NCI-H526 (cell line): Measurements from ENCODE around the gene ANXA9.

ENCODE experiments used
- DNase-seq, 2 experiments: peaks; one replicate each; lab custom pipeline; 2025; lab: John Stamatoyannopoulos, UW

ANXA9 gene, protein sequence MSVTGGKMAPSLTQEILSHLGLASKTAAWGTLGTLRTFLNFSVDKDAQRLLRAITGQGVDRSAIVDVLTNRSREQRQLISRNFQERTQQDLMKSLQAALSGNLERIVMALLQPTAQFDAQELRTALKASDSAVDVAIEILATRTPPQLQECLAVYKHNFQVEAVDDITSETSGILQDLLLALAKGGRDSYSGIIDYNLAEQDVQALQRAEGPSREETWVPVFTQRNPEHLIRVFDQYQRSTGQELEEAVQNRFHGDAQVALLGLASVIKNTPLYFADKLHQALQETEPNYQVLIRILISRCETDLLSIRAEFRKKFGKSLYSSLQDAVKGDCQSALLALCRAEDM

DNA sequence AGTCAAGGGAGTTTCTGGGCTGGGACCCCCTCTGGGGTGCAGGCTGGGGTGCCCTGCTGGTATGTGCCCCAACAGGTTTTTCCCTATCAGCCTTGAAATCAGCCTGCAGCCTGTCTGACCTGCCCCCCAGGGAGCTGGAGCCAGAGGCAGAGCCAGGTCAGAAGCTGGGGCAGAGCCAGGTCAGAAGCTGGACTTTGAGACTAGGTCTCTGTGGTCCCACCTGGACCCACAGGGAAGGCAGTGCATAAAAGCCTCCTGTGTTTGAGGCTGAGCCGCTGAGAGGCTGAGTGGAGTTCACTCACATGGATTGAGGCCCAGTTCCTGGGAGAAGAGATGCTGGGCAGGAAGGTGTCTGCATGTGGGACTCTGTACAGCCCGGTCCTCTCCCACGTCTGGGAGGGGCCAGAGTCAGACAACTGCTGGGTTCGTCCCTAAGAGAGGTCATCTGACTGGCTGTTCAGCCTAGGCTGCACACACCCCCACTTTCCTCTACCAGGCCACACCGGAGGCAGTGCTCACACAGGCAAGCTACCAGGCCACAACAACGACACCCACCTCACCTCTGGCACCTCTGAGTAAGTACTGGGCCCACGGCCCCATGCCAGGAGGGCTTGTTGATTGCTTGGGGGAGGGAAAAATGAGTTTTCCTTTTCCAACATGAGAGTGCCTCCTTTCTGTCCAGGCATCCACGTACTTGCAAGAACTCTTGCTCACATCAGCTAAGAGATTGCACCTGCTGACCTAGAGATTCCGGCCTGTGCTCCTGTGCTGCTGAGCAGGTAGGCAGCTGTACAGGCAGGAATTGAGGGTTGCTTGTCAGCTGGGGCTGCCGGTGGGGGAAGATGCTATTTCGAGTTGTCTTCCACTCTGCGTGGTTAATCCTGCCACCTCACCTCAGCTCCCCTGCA, at the start of gene ANXA9:
Gene ANXA9, plus strand, starts transcription at position 488 of the 908 bp plus-strand sequence. CDS start 814 bp downstream, outside the sequence.
- DNase-seq = peak in 1 of 2 experiments; percentile 77

DNA sequence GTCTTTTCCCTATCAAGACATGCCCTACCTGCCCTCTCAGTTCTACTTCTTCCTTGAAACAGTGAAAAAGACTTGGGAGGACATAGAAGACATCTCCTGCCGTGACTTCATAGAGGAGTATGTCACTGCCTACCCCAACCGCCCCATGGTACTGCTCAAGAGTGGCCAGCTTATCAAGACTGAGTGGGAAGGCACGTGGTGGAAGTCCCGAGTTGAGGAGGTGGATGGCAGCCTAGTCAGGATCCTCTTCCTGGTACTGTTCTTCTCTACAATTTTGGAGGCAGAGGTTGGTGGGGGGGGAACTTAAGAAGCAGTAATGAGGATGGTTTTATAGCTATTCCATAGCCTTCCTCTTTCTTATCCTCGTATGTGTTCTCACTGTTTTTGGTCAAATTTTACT, 37.2 kb upstream of the ANXA9 start:
- DNase-seq = no peak

GRCh38 chr1:150954708-150955107, 27.4 kb upstream of the ANXA9 start:
- no peak for DNase-seq

DNA sequence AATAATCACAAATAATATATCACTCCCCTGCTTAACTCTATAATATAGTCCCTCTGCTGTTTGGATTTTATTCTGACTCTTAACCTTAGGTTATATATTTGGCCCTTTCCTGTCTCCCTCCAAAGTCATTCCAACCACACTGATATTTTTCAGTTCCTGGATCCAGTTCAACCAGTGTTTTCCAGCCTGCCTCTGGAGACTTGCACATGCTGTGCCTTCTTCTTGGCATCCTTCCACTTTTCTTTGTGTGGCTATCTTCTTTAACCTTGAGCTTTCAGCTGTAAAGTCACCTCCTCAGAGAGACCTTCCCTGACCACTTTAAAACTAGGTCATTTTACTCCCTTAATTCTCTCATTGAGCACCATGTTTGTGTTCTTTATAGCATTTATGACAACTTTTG, 26.8 kb upstream of the ANXA9 start:
- DNase-seq = no peak

DNA sequence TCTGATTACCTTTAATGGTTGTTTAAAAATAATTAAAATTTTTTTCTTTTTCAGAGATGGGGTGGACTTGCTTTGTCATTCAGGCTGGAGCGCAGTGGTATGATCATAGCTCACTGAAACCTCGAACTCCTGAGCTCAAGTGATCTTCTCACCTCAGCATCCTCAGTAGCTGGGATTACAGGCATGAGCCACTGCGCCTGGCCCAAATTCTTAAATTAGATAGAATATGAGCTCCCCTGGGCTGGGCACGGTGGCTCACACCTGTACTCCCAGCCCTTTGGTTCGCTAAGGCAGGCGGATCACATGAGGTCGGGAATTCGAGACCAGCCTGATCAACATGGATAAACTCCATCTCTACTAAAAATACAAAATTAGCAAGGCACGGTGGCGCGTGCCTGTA, 24.4 kb upstream of the ANXA9 start:
- no peak for DNase-seq

DNA sequence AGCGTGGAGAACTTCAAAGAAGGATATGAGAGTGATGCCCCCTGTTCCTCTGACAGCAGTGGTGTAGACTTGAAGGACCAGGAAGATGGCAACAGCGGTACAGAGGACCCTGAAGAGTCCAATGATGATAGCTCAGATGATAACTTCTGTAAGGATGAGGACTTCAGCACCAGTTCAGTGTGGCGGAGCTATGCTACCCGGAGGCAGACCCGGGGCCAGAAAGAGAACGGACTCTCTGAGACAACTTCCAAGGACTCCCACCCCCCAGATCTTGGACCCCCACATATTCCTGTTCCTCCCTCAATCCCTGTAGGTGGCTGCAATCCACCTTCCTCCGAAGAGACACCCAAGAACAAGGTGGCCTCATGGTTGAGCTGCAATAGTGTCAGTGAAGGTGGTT, 21.4 kb upstream of the ANXA9 start:
- DNase-seq = no peak

DNA sequence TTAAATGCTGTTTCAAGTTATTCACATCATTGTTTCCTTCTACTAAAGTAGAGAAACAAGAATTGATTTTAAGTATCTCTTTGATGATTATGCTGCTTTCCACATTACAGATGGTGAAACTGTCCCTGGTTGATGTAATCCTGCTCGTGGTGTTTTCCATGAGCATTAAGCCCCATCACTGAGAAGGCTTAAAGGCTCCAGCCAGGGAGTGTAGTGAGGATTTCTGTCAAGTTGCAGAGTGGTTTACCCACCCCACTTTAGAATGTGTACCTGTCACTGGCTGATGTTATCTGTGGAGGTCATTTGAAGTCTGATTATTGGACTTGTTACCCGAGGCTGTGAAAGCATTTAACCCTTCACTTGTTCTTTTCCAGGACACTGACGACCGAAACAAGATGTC, 20.3 kb upstream of the ANXA9 start:
- DNase-seq = no peak

DNA sequence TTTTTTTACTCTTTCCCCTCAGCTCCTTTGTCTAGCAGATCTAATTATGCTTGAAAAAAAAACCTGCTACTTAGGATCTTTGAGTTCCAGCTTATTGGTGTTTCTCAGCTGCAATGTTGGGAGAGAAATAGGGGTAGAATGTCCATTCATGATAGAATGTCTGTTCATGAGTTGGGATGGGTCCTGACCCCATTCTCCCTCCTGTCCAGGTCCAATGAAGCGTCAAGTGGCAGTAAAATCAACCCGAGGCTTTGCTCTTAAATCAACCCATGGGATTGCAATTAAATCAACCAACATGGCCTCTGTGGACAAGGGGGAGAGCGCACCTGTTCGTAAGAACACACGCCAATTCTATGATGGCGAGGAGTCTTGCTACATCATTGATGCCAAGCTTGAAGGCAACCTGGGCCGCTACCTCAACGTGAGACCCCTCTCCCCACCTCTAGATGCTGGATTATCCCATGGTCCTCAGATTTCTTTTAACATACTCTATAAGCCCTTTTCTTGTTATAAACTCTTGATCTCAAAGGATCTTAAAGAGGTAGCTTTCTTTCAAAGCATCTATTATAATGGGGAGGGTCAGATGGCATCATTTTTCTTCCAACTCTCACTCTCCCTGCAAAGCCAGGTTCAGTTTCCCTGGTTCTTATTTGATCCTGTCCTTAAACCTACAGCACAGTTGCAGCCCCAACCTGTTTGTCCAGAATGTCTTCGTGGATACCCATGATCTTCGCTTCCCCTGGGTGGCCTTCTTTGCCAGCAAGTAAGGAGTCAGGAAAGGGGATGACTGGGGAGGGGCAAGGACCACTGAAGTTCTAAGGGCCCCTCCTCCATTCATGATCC, 18.6 kb upstream of the ANXA9 start:
- DNase-seq = no peak

DNA sequence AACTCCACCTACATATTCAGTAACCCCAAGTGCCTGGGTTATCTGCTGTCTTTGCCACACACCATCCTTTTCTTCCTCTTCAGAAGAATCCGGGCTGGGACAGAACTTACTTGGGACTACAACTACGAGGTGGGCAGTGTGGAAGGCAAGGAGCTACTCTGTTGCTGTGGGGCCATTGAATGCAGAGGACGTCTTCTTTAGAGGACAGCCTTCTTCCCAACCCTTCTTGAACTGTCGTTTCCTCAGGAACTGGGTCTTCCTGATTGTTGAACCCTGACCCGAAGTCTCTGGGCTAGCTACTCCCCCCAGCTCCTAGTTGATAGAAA, 18.0 kb upstream of the ANXA9 start:
- no peak for DNase-seq

DNA sequence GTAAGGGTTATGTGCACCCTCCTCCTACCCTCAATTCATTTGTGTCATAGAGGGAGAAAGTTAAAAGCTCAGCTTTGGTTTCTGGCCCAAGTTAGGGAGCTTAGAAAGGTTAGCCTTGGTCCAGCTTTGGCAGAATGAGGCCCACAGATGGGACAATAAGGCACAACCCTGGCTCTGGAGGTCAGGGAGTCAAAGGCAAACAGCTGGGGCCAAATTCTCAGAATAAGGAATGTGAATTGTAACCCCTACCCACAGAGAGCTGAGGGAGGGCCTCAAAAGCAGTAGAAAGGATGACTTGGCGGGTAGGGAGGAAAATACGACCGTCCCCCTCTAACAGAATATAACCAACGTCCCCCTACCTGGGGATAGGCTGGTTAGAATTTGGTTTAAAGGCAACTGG, 16.5 kb upstream of the ANXA9 start:
- no peak for DNase-seq

- no peak for DNase-seq
These were observed 16.1 kb upstream of the ANXA9 start for GRCh38 chr1:150966011-150966410.

- DNase-seq = no peak
These were observed 14.2 kb upstream of the ANXA9 start for GRCh38 chr1:150967936-150968335.

- DNase-seq = no peak
These were observed 13.6 kb upstream of the ANXA9 start for GRCh38 chr1:150968491-150968890.

- no peak for DNase-seq
These were observed 12.5 kb upstream of the ANXA9 start for GRCh38 chr1:150969626-150970025.

- DNase-seq = no peak
These were observed 11.1 kb upstream of the ANXA9 start for GRCh38 chr1:150970808-150971582.

GRCh38 chr1:150971583-150972416, 10.3 kb upstream of the ANXA9 start:
- DNase-seq = no peak

- DNase-seq = no peak
These were observed 9.6 kb upstream of the ANXA9 start for GRCh38 chr1:150972417-150972940.

DNA sequence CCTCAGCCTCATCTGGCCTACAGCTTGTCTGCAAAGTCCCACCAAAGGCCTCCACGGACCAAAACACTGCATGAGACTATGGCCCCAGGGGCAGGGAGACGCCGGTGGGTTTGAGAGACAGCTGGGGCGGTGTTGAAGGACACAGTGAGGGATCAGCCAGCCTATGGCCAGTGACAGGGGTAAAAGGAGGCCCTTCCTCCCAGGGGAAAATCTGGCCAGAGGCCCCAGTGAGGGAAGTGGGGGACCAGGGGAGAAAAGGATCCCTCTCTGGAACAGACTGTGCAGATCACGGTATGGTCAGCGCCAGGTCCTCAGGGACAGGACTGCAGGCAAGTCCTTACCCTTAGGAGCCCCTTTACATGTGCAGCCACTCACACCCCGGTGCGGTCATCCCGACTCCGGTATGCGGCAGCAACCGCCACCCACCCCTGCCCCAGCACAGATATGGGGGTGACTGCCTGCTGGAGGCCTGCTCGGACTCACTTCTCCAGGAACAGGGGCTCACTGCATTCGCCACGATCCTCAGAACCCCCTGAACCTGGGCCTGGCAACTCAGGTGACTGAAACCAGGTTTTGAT, 8.7 kb upstream of the ANXA9 start:
- peak in 1 of 2 experiments; percentile 64 for DNase-seq

DNA sequence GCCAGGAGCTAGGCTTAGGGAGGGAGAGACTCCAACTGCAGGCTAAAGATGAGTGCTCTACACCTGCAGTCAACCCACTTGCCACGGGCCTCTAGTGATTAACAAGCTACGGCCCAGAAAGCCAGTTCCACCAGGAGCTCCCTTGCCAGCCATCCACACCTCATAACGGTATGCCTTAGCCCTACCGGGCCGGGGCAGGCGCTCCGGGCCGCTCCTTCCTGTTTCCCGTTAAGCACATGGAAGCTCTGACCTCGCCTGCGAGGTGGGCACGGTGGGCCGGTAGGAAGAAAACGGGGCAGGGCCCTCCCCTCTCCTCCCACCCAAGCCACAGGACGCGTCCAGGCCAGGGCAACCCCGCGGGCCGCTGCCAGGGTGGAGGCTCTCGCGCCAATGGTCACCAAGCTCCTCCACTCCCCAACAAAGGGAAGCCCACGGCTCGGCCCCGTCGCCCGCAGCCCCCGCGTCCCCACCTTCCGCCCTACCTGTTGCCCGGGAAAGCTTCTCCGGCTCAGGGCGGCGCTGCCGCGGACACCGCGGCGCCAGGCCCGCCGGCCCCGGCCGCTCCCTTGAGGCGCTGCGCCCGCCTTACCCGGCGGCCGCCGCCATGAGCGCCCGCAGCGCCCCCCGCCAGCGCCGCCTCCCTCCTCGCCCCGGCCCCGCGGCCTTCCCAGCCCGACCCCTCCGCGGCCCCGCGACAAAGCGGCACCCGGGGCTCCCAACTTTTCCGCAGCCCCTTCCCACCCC, 8.1 kb upstream of the ANXA9 start:
- peak; percentile 68 to 90 for DNase-seq
